GM20000 (cell line): ENCODE results near the gene BCL7B.
"Not testable (repeated sequence)": the region's sequence is repeated elsewhere in the genome, so short reads cannot be mapped to it uniquely, and the experiment has no call there.

Experiments
- DNase-seq: peaks from one replicate; pipeline ENCODE4 v3.0.0; 2012; ENCODE audit warnings: low spot score
- TF ChIP-seq, protein P1 (sequence below): IDR thresholded peaks from 2 replicates; pipeline ENCODE4 v1.5.1; 2012; ENCODE audit warnings: mild to moderate bottlenecking, control low read depth; ENCODE audit errors: extremely low read depth, missing control alignments

BCL7B gene

DNA sequence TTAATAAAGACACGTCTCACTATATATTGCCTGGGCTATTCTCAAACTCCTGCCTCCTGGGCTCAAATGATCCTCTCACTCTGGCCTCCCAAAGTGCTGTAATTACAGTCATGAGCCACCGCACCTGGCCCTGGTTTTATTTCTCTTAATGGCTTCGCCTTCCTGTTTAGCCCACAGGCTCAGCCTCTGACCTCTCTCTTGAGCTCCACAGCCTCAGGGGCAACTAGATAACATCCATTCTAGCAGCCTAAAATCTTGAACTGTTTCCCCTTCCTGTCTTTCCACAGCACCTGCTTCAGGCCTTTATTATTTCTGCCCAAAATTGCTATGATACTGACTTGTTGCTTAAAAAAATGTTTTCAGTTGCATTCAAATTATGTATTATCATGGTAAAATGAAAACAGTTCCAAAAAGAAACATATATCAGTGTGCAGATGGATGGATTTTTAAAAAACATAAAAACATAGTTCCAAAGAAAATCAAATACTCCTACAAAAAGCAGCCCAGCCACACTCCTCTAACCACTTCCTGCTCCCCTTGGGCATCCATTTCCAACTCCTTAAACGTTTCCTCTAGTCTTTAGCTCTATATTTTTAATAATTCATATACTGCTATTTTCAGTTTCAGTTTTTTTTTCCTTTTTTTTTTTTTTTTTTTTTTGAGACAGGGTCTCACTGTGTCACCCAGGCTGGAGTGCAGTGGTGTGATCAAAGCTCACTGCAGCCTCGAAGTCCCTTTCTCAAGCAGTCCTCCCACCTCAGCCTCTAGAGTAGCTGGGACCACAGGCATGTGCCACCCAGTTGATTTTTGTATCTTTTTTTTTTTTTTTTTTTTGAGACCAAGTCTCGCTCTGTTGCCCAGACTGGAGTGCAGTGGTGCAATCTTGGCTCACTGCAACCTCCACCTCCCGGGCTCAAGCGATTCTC lies 30.3 kb downstream of the BCL7B start:
- DNase-seq = no peak
- TF ChIP-seq, protein P1, sequence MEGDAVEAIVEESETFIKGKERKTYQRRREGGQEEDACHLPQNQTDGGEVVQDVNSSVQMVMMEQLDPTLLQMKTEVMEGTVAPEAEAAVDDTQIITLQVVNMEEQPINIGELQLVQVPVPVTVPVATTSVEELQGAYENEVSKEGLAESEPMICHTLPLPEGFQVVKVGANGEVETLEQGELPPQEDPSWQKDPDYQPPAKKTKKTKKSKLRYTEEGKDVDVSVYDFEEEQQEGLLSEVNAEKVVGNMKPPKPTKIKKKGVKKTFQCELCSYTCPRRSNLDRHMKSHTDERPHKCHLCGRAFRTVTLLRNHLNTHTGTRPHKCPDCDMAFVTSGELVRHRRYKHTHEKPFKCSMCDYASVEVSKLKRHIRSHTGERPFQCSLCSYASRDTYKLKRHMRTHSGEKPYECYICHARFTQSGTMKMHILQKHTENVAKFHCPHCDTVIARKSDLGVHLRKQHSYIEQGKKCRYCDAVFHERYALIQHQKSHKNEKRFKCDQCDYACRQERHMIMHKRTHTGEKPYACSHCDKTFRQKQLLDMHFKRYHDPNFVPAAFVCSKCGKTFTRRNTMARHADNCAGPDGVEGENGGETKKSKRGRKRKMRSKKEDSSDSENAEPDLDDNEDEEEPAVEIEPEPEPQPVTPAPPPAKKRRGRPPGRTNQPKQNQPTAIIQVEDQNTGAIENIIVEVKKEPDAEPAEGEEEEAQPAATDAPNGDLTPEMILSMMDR = no peak

DNA sequence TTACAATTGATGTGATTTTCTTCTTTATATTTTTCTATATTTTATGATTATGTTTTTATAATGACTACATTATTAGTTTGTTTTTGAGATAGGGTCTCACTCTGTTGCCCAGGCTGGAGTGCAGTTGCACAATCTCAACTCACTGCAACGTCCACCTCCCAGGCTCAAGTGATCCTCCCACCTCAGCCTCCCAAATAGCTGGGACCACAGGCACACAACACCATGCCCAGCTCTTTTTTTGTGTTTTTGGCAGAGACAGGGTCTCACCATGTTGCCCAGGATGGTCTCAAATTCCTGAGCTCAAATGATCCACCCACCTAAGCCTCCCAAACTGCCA lies 31.4 kb downstream of the BCL7B start:
- not testable (repeated sequence) for DNase-seq

DNA sequence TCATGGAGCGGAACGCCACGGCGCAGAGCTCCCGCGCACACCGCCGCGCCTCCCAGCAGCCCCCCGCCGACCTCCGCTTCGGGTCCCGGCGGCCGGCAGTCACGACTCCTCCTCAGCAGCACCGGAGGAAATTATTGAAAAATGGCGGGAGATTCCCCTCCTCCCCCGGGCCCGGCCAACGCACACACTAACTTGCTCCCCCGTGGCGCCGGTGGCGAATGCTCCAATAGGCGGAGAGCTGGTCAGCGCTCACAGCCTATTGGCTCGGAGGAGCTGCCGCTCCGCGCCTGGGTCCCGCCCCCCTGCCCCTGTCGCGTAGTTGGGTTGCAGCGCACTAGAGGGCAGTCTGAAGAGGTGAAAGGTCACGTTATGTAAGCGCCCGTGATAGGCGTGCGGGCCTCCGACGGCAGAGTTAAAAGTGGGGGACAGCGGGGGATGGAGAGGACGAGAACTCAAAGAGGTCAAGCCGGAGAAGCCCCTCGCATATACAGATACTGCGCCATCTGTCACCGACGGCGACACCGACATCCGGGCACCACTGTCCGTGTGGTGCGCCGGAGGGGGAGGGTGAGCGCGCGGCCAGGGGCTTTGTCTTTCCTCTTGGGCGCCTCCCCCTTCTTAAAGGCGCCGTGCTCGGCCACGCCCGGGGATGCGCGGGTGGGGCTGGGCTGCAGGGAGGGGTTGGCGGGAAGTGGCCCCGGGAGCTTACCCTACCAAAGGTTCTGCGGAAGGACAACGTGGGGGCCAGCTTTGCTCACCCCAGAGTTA lies 35.2 kb downstream of the BCL7B start, which contains the start of gene BAZ1B:
TSS of gene BAZ1B (minus strand) at position 189 of the 768 bp plus-strand sequence. CDS start 360 bp downstream, outside the sequence.
- peak; percentile 99 for DNase-seq
- TF ChIP-seq, protein P1 = no peak

GRCh38 chr7:73521636-73522104 lies 35.8 kb downstream of the BCL7B start:
- TF ChIP-seq, protein P1 = no peak
- DNase-seq = peak; percentile 89

- DNase-seq = no peak
- TF ChIP-seq, protein P1 = no peak
Observed at GRCh38 chr7:73520673-73521635, 36.5 kb downstream of the BCL7B start.

DNA sequence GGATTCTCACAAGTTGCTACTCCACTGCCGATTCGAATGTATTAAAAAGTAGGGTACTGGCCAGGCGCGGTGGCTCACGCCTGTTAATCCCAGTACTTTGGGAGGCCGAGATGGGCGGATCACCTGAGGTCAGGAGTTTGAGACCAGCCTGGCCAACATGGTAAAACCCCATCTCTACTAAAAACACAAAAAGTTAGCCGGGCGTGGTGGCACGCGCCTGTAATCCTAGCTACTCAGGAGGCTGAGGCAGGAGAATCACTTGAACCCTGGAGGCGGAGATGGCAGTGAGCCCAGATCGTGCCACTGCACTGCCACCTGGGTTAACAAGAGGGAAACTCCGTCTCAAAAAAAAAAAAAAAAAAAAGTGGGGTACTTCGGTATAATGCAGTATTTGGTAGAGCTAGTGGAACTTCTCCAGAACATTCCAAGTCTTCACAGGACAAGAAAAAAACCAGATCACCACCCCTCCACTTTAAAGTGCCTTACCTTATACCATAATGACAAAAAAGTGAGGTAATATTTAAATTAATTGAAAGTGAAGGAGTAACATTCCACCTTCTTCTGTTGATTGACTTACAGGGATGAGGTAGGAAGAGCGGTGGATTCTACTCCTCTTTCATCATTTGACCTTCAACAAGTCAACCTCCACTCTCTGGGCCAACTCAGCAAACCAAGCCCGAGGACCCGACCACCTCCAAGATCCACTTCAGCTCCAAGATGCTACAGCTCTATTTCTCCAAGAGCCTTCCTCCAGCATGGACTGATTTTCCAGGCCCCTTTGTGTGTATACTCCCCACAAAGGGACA lies 37.4 kb downstream of the BCL7B start:
- TF ChIP-seq, protein P1 = no peak
- no peak for DNase-seq
